Esophagus muscularis mucosa (tissue), 4 donors: Measurements from ENCODE around the gene NACA2. TPM values are rescaled to one million over a fixed set of nuclear protein-coding genes. Genes with fewer than 3 reads are reported as not detected.

Experiments
- DNase-seq: peaks from one replicate; pipeline ENCODE4 v3.0.0-alpha.2; 2017; ENCODE audit errors: extremely low spot score
- H3K27ac ChIP-seq, 4 donors: fragments of 200-600 bp; sonication (generic); replicated peaks in 1 of 4; 1 replicate in 3 of 4; 2 replicates in 1 of 4; pipeline ENCODE4 v1.5.1; 2016 to 2019; ENCODE audit warnings: mild to moderate bottlenecking in 1 of 4
- H3K27me3 ChIP-seq, 4 donors: fragments of 200-600 bp; sonication (generic); one replicate each; pipeline versions ENCODE4 v1.5.1 to v1.6.0; 2016 to 2019
- H3K36me3 ChIP-seq, 4 donors: fragments of 200-600 bp; sonication (generic); one replicate each; pipeline ENCODE4 v1.5.1; 2016 to 2019
- H3K4me1 ChIP-seq, 4 donors: fragments of 200-600 bp; sonication (generic); one replicate each; pipeline ENCODE4 v1.5.1; 2016 to 2019
- H3K4me3 ChIP-seq, 4 donors: fragments of 200-600 bp; sonication (generic); 1 replicate in 2 of 4; 2 replicates in 2 of 4; pipeline ENCODE4 v1.5.1; 2016 to 2019; ENCODE audit warnings: mild to moderate bottlenecking in 4 of 4, moderate library complexity in 1 of 4
- H3K9me3 ChIP-seq, 4 donors: fragments of 200-600 bp; sonication (generic); 1 replicate in 3 of 4; 2 replicates in 1 of 4; pipeline ENCODE4 v1.5.1; 2016 to 2019
- EP300 ChIP-seq: sonication (generic); formaldehyde crosslinking; IDR thresholded peaks from one replicate; pipeline ENCODE4 v1.6.1; 2017; ENCODE audit warnings: antibody characterized with exemption
- POLR2A ChIP-seq: fragments of 450-650 bp; IDR thresholded peaks from one replicate; pipeline ENCODE4 v1.6.1; 2017; ENCODE audit warnings: antibody characterized with exemption, moderate library complexity, mild to moderate bottlenecking, low read depth
- POLR2AphosphoS5 ChIP-seq, 2 donors: sonication (generic); formaldehyde crosslinking; IDR thresholded peaks; one replicate each; pipeline ENCODE4 v1.6.1; 2017; ENCODE audit warnings: antibody characterized with exemption in 2 of 2
- WGBS: methylation state at CpG from one replicate; pipeline ENCODE4 v1.1.5; 2018; 5-methylcytosine and 5-hydroxymethylcytosine counted together
- intact Hi-C: fragments of 100-400 bp; cut with DNase I; formaldehyde crosslinking; loops from one replicate; pipeline ENCODE4 v1.15.1; 2023
- total RNA-seq, 4 donors: library from RNA; depleted of rRNA; stranded (reverse); fragments of >200 nt; gene quantifications; one replicate each; pipeline versions ENCODE4 v1.1.0 to v1.2.1, GENCODE V29; 2016
- TF ChIP-seq, protein P1 (sequence below), 3 experiments: fragments of 200-600 bp in 2 of 3; fragments of 450-650 bp in 1 of 3; sonication (generic) in 2 of 3; IDR thresholded peaks; one replicate each; pipeline ENCODE4 v1.5.1; 2017 to 2019; ENCODE audit warnings: antibody characterized with exemption in 3 of 3, mild to moderate bottlenecking in 2 of 3, moderate library complexity in 1 of 3

Gene NACA2
- total RNA-seq, 4 donors from 2014 or later: not detected

DNA sequence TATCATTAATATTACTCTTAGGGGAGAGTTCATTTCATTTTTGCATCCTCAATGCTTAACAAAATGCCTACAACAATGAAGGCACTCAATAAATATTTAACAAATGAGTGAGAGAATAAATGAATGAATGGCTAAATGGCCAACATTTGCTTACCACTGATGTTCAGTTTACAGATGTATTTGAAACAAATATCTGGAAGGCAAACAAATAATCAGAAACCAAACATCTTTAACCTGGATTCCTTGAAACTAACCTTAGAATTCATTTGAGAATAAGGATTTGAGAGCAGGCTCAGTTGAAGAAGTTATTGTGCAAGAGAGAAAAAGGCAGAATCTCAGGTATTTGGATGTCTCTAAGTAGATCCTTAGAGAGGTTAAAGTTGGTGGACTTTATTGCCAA is 8.4 kb downstream of the NACA2 start:
- H3K9me3 ChIP-seq: no peaks in the 10 kb centered on the region
- no peak overlapping the region for H3K4me3 ChIP-seq
- no peaks in the 10 kb centered on the region for H3K4me1 ChIP-seq
- no peak overlapping the region for H3K27ac ChIP-seq
- no peak for DNase-seq
- H3K36me3 ChIP-seq: no peaks in the 10 kb centered on the region
- no peak for TF ChIP-seq POLR2A
- TF ChIP-seq, protein P1, sequence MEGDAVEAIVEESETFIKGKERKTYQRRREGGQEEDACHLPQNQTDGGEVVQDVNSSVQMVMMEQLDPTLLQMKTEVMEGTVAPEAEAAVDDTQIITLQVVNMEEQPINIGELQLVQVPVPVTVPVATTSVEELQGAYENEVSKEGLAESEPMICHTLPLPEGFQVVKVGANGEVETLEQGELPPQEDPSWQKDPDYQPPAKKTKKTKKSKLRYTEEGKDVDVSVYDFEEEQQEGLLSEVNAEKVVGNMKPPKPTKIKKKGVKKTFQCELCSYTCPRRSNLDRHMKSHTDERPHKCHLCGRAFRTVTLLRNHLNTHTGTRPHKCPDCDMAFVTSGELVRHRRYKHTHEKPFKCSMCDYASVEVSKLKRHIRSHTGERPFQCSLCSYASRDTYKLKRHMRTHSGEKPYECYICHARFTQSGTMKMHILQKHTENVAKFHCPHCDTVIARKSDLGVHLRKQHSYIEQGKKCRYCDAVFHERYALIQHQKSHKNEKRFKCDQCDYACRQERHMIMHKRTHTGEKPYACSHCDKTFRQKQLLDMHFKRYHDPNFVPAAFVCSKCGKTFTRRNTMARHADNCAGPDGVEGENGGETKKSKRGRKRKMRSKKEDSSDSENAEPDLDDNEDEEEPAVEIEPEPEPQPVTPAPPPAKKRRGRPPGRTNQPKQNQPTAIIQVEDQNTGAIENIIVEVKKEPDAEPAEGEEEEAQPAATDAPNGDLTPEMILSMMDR (IDR thresholded peaks at IDR 0.05): no peak
- TF ChIP-seq EP300: no peak
- TF ChIP-seq POLR2AphosphoS5 (IDR thresholded peaks at IDR 0.05): no peak
- intact Hi-C loops: no loop called here
- no peaks in the 10 kb centered on the region for H3K27me3 ChIP-seq

DNA sequence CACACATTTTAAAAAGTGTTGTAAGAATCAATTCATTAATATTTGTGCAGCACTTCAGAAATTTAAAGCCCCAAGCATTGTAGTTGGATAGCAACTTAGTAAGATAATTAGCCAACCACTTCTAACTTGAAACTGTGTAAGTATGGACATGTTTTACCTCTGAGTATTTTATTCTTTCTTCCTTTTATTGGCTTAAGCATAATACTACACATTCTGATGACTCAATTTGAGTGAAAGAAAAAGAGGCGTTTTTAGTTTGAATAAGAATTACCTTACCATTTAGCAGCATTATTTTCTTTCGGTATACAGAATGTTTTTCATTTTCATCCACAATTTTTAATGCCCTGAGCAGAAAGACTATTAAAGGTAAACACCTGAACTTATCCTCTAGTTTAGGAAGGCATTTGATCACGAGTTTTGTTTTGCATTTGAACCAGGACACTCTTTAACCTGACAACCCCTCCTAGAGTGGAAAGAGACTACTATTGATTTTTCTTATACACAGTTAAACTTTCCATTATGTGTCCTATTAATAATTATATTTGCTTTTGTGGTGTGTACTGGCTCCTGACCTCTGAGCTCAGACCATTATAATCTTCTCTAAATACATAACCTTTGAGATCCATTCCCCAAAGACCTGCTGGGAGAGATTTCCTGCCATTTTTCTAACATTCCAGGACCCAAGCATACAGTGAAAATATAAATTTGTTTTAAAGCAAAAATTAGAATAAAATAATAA is 9.2 kb downstream of the NACA2 start:
- intact Hi-C loops: no loop called here
- H3K4me3 ChIP-seq: no peak overlapping the region
- H3K27ac ChIP-seq: no peak overlapping the region
- H3K27me3 ChIP-seq: no peaks in the 10 kb centered on the region
- no peak for DNase-seq
- no peaks in the 10 kb centered on the region for H3K36me3 ChIP-seq
- no peak for TF ChIP-seq POLR2A
- TF ChIP-seq, protein P1 (IDR thresholded peaks at IDR 0.05): no peak
- TF ChIP-seq POLR2AphosphoS5 (IDR thresholded peaks at IDR 0.05): no peak
- TF ChIP-seq EP300: no peak
- H3K9me3 ChIP-seq: no peaks in the 10 kb centered on the region
- H3K4me1 ChIP-seq: no peaks in the 10 kb centered on the region
- 88% methylated on average over 3 of the region's 3 CpGs for WGBS

DNA sequence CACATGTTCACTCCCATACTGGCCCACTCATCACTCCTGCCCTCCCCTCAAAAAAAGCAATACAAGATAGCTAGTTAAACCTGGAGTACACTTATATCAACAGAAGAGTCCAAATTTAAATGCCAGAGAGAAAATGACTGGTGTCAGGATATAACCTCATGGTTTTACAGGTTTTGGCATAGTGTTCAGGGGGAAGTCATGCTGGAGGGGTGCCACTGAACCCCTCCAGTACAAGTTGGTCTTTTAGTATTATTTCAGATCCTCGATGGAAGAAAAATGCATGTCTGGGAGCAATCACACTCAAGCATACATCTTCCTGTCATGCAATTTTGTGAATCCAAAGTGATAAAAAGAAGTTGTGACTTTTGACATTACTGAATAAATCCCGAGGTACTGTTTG is 10.5 kb downstream of the NACA2 start:
- H3K4me3 ChIP-seq: no peak overlapping the region
- 50% methylated on average over 2 of the region's 2 CpGs for WGBS
- H3K4me1 ChIP-seq: no peaks in the 10 kb centered on the region
- no peak for TF ChIP-seq EP300
- no peak for TF ChIP-seq POLR2AphosphoS5 (IDR thresholded peaks at IDR 0.05)
- TF ChIP-seq POLR2A: no peak
- TF ChIP-seq, protein P1 (IDR thresholded peaks at IDR 0.05): no peak
- DNase-seq: no peak
- no peaks in the 10 kb centered on the region for H3K27me3 ChIP-seq
- no peaks in the 10 kb centered on the region for H3K9me3 ChIP-seq
- no peaks in the 10 kb centered on the region for H3K36me3 ChIP-seq
- H3K27ac ChIP-seq: no peak overlapping the region
- intact Hi-C loops: no loop called here

DNA sequence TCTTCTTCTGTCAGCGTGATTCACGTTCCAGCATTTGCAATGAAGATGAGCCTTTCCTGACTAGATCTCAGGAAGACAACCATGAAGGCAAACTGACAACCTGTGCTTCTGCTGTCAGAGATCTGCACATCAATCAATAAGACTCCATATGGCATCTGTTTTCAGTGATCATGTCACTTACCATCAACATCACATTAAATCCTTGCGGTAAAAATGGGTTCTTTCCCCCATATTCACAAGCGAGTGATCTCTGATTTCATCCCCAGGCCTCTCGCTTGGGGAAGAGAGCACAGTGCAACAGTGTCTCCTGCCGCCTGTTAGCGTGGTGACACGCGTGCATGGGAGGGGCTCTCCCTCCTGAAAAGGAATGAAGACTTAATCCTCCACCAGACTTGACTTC is 11.1 kb downstream of the NACA2 start:
- Histone ChIP-seq H3K9me3 (no peaks in the 10 kb centered on the region), H3K36me3 (no peaks in the 10 kb centered on the region), H3K4me1 (peaks cover 0 to 2% (median 0%) of the 10 kb centered on the region in 4 donors), H3K27ac (no peak overlapping the region), H3K27me3 (no peaks in the 10 kb centered on the region), H3K4me3 (no peak overlapping the region)
- WGBS: 69% methylated on average over 9 of the region's 9 CpGs
- TF ChIP-seq EP300 (no peak), POLR2AphosphoS5 (IDR thresholded peaks at IDR 0.05) (no peak), POLR2A (no peak)
- TF ChIP-seq, protein P1 (IDR thresholded peaks at IDR 0.05): no peak
- no peak for DNase-seq
- intact Hi-C loops: no loop called here

DNA sequence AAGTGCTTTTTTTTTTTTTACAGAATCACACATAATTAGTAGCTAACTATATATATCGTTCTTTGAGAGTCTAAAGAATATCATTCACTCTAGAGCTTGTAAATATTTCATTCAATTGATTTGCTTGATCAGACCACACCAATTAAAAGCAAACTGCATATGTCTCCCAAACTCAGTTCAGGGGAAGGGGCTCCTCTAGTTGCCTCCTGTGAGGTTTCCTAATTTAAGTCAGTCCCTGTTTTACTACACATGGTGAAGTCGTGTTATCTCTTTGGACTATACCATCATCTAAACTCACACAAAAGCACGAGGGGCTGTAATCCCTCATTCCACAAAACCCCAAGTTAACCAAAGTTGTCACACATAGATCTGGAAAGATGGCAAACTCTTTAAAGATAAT is 11.7 kb downstream of the NACA2 start:
- WGBS: 81% methylated on average over 3 of the region's 3 CpGs
- TF ChIP-seq, protein P1 (IDR thresholded peaks at IDR 0.05): no peak
- no peak for TF ChIP-seq EP300
- no peak for TF ChIP-seq POLR2AphosphoS5 (IDR thresholded peaks at IDR 0.05)
- TF ChIP-seq POLR2A: no peak
- DNase-seq: no peak
- Histone ChIP-seq H3K4me3 (no peak overlapping the region), H3K36me3 (no peaks in the 10 kb centered on the region), H3K27me3 (no peaks in the 10 kb centered on the region), H3K4me1 (peaks cover 0 to 4% (median 0%) of the 10 kb centered on the region in 4 donors), H3K9me3 (no peaks in the 10 kb centered on the region), H3K27ac (no peak overlapping the region)
- intact Hi-C loops: no loop called here
